Measurements from ENCODE around the gene VEGFB.

Gene VEGFB, protein sequence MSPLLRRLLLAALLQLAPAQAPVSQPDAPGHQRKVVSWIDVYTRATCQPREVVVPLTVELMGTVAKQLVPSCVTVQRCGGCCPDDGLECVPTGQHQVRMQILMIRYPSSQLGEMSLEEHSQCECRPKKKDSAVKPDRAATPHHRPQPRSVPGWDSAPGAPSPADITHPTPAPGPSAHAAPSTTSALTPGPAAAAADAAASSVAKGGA

DNA sequence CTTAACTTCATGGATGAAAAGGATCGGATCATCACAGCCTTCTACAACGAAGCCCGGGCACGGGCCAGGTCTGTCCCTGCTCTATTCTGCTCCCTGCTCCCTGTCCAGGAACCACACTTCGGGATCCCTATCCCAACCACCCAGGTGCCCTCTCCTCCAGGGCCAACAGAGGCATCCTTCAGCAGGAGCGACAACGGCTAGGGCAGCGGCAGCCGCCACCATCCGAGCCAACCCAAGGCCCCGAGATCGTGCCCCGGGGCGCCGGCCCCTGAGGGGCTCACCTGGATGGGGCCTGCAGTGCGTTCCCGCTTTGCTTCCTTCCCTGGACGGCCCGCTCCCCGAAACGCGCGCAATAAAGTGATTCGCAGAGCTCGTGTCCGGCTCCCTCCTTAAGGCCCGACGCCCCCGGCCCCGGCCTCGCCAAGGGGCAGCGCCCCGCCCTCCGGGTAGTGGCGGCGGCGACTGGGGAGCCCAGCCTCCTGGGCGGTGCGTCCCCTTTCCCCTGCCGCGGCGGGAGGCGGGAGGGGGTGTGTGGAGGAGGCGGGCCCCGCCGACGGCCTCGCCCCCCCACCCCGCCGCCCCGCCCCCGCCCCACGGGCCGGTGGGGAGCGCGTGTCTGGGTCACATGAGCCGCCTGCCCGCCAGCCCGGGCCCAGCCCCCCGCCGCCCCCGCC, at the start of gene VEGFB:
Gene VEGFB (plus strand): TSS at position 672 of the 674 bp plus-strand sequence. CDS start 250 bp downstream, outside the sequence.
- peak in 43 of 56 donors; percentile 17 to 81 (median 48) for DNase-seq

DNA sequence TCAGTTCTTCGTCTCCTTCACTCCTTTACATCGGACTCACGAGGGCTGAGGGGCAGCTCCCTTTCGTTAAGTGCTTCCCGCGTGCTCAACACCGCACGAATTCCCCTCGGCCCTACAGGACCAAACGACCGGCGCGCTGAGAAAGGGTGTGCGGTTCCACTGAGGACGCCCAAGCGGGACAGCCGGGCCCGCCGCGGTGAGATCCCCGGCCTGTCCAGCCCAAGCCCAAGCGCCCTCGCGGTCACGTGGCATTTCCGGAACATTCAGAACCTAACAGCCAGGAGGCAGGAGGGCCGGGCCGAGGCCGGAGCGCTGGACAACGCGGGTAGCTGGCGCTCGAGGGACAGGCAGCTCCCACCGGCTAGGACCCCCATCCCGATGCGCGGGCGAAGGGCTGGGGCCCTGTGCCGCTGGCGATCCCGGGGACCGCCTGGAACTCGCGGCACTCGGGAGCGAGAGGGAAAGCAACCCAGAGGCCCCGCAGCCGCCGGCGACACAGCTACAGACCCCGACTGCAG, 49.1 kb upstream of the VEGFB start:
- DNase-seq, result peak in 41 of 56 donors; percentile 71 to 97 (median 91)

DNA sequence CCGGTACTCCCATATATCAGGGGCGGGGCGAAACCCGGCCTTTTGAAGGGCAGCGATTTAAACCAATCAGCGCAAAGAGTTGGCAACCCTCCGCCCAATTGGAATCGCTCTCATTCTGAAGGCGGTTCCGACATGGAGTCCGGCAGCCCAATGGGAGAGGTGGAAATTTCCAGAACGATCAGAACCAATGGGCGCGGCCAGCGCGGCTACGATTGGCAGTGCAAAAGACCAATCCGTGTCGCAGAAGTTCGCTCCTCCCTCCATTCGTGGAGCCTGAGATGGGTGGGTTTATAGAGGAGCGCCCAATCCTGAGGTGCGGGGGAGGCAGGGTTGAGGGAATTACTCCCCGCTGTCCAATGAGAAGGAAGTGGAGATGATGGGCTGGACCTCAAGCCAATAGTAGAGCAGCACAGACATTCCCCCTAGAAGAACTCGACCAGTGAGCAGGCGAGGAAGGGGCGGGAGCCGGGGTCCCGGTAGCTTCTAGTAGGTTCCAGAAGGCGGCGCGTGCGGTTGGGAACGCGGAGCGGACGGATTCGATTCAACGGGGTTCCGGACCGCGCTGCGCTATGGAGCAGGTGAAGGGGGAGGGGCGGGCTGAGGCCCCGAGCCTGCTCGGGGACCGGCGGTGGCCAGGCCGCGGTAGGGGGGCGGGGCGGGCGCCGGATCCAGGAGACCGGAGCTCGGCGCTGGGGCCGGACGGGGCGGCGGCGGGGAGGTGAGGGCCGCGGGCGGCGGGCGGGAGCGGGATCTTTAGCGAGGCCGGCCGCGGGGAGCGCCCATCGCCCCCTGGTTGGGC, 48.5 kb upstream of the VEGFB start, which contains the start of gene STIP1:
Gene STIP1 (plus strand): TSS at position 479 of the 799 bp plus-strand sequence. CDS start 91 bp downstream, at position 570.
- DNase-seq, result peak; percentile 95 to 100 (median 99)

DNA sequence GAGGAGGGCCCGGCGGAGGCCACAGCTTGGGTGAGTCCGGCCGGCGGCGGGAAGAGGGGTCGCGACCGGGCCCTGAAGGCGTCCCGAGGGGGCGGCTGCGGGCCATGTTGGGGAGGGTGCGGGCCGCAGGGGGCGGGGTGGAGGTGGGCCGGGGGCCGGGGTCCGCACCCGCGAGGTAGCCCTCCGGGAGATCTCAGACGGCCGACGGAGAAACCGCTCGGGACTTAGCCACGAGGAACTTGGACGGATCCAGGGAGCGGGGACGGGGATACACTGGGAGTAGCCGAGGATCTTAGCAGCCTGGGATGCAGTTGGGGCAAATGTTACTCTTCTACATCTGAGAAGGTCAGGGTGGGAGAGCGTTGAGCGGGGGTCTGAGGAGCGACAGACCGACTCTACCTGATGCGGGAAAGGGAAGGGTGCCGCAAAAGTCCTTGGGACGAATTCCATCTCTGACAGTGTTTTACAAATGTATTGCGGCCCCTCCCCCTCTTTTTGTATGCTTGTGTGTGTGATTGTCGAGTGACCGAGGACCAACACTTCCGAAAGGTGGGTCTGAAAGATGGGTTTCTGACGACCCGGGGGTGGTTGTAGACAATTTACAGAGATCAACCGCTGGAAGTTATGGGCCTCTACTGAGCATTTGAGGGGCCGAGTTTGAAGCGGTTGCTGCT, 47.8 kb upstream of the VEGFB start:
- DNase-seq, result peak in 14 of 56 donors; percentile 29 to 66 (median 46)

DNA sequence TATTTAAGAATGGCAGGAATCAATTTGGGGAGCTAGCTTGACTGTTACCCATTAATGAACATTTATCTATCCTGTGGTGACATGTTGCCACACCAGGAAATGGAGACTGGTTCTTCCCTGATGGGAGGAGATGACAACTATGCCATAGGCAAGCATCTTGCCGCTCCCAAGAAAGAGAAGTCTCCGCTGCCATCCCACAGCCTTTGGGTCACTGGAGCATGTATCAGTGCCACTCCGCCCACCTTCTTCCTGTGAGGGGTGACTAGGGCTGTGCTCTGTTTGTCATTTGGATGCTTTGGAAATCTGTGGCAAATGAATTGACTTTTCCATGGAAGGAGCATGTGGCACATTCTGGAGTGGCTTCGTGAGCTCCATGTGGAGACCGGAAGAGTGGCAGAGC, 42.0 kb upstream of the VEGFB start:
- DNase-seq, result no peak

DNA sequence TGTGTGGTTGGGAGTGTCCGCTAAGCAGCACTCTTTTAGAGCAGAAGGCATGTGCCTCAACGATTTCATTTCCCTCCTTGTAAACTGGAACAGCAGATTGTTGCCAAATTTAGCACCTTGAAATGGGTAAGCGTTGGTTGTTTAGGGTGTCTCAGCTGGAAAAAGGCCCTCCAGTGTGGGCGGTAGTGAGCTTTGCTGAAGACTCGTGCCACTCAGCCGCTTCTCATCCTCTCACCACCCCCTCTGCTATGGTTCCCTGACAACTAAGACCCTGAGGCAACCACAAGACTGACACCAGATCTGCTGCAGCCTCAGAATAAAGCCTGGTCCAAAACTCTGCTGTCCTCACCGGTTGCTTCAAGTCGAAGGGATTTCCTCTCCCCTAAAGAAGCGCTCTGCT, 37.8 kb upstream of the VEGFB start:
- peak in 2 of 56 donors; percentile 19 for DNase-seq

DNA sequence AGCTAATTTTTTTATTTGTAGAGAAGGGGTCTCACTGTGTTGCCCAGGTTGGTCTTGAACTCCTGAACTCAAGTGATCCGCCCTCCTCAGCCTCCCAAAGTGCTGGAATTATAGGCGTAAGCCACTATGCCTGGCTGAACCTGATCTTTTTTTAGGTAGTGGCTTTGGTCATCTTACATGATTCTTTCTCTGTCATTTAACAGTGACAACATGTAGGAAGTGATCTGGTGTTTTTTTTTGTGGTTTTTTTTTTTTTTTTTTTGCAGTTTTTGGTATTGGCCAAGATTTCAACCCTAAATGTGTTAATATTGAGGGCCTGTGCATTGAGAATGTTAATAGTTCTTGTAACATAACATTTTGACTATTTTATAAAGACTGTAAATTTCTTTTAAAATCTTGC, 35.9 kb upstream of the VEGFB start:
- DNase-seq, result no peak

DNA sequence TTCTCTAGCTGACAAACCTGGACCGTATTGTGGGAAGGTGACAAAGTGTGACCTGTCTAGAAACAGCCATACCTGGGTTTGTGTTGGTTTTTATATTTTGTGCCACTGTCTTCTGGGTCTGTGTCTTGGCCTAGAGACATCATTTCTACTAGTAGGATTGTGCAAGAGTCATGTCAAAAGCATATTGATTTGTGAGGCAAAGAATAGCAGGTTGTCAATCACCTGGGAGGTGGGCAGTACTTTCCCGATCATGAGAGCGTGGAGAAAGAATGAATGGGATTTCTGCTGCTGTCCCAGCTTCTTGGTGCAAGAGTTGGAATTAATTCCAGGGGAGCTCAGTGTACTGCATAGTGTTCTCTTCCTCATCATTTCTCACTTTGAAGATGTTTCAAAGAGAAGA, 32.8 kb upstream of the VEGFB start:
- DNase-seq, result no peak

DNA sequence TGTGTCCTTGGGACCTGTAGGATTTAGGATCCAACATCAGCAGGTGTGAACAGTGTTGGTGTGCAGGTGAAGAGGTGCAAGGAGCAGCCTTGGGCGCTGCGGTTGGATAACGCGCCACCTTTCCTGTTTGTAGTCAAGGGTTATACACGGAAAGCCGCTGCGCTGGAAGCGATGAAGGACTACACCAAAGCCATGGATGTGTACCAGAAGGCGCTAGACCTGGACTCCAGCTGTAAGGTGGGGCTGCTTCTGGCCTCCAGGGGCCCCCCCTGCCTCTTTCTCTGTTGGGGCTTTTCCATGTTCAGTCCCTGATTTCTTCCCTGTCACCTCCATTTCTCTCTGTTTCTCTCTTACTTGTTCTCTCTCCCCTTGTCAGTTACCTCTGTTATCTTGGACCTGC, 31.4 kb upstream of the VEGFB start:
- DNase-seq, result no peak

DNA sequence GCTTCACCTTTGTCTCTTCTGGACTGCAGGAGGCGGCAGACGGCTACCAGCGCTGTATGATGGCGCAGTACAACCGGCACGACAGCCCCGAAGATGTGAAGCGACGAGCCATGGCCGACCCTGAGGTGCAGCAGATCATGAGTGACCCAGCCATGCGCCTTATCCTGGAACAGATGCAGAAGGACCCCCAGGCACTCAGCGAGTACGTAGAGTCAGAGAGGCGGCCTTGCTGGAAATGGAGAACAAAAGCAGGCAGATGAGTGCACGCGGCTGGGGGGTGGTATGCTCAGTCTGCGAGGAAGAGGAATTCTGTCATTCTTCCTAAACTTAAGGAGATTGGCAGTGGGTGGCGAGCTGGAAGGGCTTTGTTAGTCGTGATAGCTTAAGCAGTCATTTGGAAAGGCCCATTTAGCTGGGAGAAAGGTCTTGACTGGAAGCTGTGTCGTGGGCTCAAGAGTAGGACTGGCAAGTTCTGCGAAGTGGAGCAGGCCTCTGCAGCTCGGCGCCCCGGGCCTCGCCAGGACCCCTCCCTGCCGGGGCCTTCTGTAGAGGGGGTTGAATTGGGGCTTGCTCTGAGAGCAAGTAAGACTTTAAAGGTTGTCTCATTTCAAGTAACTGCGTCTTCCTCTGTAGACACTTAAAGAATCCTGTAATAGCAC, 30.8 kb upstream of the VEGFB start:
- DNase-seq, result no peak

DNA sequence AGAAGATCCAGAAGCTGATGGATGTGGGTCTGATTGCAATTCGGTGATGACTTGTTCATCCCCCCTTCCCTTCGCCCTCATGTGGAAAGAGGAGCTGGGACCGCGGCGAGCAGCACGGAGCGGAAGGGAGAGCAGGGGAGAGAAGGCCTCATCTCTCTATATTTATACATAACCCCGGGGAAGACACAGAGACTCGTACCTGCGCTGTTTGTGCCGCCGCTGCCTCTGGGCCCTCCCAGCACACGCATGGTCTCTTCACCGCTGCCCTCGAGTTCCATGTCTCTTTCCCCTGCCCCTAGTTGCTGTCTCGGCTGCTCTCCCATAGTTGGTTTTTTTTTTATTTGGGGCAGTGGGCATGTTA, 30.3 kb upstream of the VEGFB start:
- no peak for DNase-seq

DNA sequence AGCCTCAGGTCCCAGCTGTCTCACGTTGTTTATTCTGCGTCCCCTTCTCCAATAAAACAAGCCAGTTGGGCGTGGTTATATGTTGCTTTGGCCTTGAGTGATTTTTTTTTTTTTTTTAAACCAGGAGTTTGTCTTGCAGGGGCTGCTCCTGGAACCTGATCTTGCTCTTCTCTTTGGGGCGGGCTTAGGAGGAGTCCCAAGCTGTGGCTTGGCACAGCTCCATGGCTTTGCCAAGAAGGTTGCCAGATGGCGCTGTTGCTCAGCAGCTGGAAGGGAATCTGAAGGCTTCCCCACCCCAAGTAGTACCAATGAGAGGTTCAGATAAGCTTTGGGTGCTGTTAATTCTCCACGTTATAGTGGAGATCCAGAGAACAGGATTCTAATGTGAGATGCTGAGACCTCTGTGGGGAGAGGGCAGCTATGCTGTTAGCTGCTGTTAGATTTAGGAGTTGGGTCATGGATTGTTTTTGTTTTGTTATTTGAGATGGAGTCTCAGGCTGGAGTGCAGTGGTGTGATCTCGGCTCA, 29.9 kb upstream of the VEGFB start:
- peak in 53 of 56 donors; percentile 10 to 91 (median 61) for DNase-seq

DNA sequence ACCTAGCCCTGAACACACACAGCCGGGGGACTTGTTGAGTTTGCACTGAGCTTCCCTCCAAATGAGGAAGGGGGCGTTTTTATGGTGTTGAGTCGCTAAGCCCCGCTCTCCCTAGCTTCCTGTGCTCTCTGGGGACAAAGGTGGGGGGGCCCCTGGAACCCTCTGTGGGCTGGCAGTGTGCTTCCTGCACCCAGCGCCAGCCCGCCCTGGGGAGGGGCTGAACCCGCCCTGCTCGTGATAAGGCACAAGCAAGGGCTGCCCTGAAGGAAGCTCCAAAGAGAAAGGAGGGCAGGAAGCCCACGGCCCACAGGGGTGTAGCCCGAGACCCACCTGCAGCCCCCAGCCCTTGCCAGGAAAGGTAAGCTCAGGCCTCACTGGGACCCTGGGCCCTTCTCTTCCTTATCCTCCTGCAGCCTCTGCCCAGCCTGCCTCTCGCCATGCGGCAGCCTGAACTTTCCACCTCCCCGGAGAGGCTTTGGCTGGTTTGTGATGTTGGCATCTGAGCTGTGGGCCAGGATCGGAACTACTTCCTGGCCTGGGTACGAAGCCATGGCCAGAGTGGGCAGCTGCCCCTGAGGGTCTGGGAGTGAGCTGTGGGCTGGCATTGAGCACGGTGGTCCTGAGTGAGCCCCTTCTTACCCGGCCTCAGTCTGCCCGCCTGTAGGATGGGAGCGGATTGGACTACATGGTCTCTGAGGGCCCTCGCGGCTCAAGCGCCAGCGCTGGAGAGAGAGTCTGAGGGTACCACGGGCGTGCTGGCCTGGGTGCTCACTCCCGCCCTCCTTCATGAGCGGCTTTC, 27.7 kb upstream of the VEGFB start, which contains the start of gene FERMT3:
Gene FERMT3 (plus strand): TSS at position 265 of the 799 bp plus-strand sequence. CDS start 644 bp downstream, outside the sequence.
- peak in 5 of 56 donors; percentile 14 to 41 (median 27) for DNase-seq

DNA sequence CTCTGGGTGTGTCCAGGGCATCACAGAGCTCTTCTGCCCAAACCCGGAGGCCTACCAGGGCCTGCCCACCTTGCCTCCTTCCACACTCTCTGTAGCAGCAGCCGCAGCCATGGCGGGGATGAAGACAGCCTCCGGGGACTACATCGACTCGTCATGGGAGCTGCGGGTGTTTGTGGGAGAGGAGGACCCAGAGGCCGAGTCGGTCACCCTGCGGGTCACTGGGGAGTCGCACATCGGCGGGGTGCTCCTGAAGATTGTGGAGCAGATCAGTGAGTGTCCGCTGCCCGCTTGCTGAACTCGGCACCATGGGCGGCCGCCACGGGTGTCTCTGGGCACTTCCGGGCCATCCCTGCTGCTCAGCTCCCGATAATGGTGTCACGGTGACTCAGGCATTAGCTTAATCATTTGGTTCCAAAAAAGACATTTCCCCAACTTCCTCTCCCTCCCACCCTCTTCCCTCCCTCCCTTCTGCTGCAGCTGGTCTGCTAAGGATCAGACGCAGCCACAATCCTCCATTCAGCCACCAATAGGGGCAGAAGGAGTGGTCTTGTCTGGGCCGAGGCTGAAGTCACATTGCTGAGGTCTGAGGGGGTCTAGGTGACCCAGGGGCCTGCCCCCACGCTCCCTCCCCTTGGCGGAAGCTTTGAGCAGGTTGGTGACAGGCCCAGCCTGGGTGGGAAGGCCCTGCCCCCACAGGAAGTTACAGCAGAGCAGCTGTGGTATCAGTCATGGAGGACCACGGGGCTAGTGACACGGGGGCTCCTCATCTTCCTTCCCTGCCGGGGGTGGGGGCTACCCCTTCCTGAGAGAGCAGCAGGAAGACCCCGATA, 26.9 kb upstream of the VEGFB start:
- DNase-seq, result peak in 24 of 56 donors; percentile 15 to 82 (median 39)

DNA sequence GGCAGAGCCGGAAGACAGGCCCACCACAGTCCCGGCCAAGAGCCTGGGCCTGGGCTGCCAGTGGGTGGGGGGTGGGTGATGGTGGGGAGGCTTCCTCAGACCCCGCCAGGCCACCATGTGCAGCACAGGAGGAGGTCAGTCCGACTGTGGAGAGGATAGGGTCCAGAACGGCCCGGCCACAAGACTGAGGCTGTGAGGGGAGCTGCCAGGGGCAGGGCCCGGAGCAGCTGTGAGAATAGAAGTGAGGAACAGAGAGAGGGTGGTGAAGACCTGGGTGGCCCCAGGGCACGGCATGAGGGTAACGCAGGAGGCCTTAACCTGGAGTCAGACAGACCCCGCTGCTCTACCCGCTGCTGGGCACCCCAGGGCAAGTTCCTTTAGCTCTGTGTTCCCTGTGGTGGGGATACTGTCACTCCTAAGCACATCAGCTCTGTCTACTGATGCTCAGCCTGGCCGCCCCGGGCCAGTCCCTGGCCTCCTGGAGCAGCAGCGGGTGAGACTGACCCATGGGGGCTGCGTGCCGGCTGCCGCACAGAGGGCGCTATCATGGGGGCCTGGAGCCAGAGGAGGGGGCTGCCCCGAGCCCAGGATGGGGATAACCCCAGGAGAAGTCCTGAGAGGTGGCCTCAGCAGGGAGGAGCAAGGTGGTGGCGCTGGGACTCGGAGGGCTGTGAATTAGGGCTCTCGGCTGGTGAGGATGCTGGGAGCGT, 26.1 kb upstream of the VEGFB start:
- no peak for DNase-seq

DNA sequence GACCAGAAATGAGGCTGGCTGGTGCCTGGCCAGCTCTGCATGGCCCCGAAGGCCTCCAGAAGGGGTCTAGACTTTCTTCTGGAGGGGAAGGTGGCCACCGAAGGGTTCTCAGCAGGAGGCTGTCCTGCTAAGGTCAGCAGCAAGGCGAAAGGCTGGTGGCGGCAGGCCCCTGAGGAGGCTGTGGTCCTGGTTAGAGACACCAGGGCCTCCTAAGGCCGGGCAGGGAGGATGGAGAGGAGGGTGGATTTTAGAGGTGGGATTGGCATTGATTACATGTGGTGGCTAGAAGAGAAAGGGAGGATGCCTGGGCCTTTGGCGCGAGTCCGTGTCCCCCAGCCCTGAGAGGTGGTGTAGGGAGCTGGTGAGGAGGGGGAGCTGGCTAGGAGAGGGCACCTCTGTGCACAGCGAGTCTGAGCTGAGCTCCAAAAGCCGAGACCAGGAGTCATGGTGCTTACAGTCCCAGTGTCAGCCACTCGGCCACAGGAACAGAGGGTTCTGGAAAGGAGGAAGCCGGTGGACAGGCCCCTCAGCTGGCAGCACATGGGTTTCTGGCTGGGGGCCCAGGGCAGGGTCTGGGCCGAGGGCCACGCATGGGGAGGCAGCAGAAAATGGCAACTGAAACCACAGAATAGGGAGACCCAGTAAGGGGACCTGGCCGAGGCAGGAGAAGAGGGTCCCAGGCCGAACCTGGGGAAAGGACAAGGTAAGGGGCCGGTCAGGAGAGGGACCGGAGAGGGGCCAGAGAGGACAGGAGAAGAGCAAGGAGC, 25.4 kb upstream of the VEGFB start:
- peak in 3 of 56 donors; percentile 18 to 42 (median 32) for DNase-seq

DNA sequence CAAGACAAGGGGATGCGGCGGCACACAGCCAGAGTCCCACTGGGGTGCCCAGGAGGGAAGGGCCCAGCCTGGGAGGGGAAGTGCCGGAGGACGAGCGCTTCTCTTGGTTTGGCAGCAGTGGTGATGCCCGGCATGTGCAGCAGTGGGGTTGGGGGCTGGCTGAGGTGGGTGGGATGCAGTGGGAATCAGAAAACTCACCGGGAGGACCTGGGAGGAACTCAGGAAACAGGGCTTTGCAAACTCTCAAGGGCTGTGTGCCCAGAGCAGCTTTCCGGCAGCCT, 24.9 kb upstream of the VEGFB start:
- no peak for DNase-seq
